Loucy (cell line): ENCODE measurements around the gene PRR13.

ENCODE experiments used
- CTCF ChIP-seq: fragments of 200-600 bp; sonication (generic); conservative IDR thresholded peaks from 2 replicates; pipeline ENCODE4 v1.5.1; 2014; ENCODE audit warnings: mild to moderate bottlenecking, antibody characterized with exemption, low read length
- EZH2phosphoT487 ChIP-seq: fragments of 200-600 bp; IDR thresholded peaks from 2 replicates; pipeline ENCODE4 v1.6.1; 2018; ENCODE audit warnings: antibody characterized with exemption, mild to moderate bottlenecking, moderate library complexity, borderline replicate concordance

- no peak for TF ChIP-seq CTCF
- TF ChIP-seq EZH2phosphoT487, result no peak
These were observed 45.4 kb downstream of the PRR13 start for GRCh38 chr12:53486736-53487487.
